Measurements from ENCODE around the gene SH3GL3. TPM values are rescaled to one million over a fixed set of nuclear protein-coding genes. Genes with fewer than 3 reads are reported as not detected.

Gene SH3GL3
- polyA plus RNA-seq, 2 of the 4 experiments (the other 2 are of a cell fraction), result 0.19 to 0.21 TPM

GRCh38 chr15:83503595-83504364 is 56.6 kb downstream of the SH3GL3 start:
- Histone ChIP-seq H3K4me1 (no peaks in the 10 kb centered on the region), H3K4me3 (no peak overlapping the region), H3K4me2 (no peak overlapping the region), H3K27ac (no peak overlapping the region), H3K9me3 (no peaks in the 10 kb centered on the region; the same call in 2 of the 3 replicates)
- ChIA-PET CTCF (interaction anchor here (2.1 kb wide), 1 partner anchor 65 kb away, joined by 6 read pairs; no protein-coding TSS in a partner anchor), POLR2A (no interaction called here)
- DNase-seq (ENCODE audit: low read depth in 1 of 2, low spot score in 1 of 2) (no peak), FAIRE-seq (peak; percentile 72), ATAC-seq (no peak)
- TF ChIP-seq MAFK (IDR thresholded peaks at IDR 0.05; ENCODE audit: partially characterized antibody) (peak; percentile 99), KDM5A (IDR thresholded peaks at IDR 0.05) (no peak)
- 29% methylated on average over 4 of the region's 4 CpGs for WGBS (ENCODE audit: missing lambda C conversion rate)

- Histone ChIP-seq H3K27ac (no peak overlapping the region), H3K4me2 (no peak overlapping the region), H3K4me1 (no peaks in the 10 kb centered on the region), H3K9me3 (no peaks in the 10 kb centered on the region; the same call in 2 of the 3 replicates), H3K4me3 (no peak overlapping the region)
- ATAC-seq (peak; percentile 43 to 66; a peak in 3 of 6 replicates), FAIRE-seq (no peak), DNase-seq (ENCODE audit: low read depth in 1 of 2, low spot score in 1 of 2) (no peak)
- 46% methylated on average over 4 of the region's 4 CpGs for WGBS (ENCODE audit: missing lambda C conversion rate)
- TF ChIP-seq POLR2AphosphoS2 (conservative IDR thresholded peaks at IDR 0.05; ENCODE audit: low read length) (no peak), ZFP36 (IDR thresholded peaks at IDR 0.05; ENCODE audit: borderline replicate concordance, partially characterized antibody) (no peak), JUNB (IDR thresholded peaks at IDR 0.05) (no peak), ZSCAN20 (CRISPR knock-in tag; IDR thresholded peaks at IDR 0.05) (no peak), NFE2L2 (conservative IDR thresholded peaks at IDR 0.05; ENCODE audit: low read length) (no peak), EHF (CRISPR knock-in tag; IDR thresholded peaks at IDR 0.05) (no peak), SMC3 (IDR thresholded peaks at IDR 0.05) (no peak), HOXA7 (CRISPR knock-in tag; IDR thresholded peaks at IDR 0.05) (no peak), EHMT2 (IDR thresholded peaks at IDR 0.05; ENCODE audit: low read depth) (no peak), FOSL2 (IDR thresholded peaks at IDR 0.05) (no peak), FOSL2 (CRISPR knock-in tag; IDR thresholded peaks at IDR 0.05) (no peak), RAD21 (conservative IDR thresholded peaks at IDR 0.05 in 1 of 2, IDR thresholded peaks at IDR 0.05 in 1 of 2) (no peak)
- ChIA-PET POLR2A (no interaction called here), CTCF (interaction anchor here (2.1 kb wide), 1 partner anchor 66 kb away, joined by 6 read pairs; no protein-coding TSS in a partner anchor)
These were observed 57.2 kb downstream of the SH3GL3 start for GRCh38 chr15:83504365-83504764.

- no peak for DNase-seq (ENCODE audit: low read depth in 1 of 2, low spot score in 1 of 2)
- WGBS (ENCODE audit: missing lambda C conversion rate), result 16% methylated on average over 4 of the region's 4 CpGs
- TF ChIP-seq HEYL (CRISPR knock-in tag; IDR thresholded peaks at IDR 0.05), result no peak
- no peak for TF ChIP-seq PBX3 (IDR thresholded peaks at IDR 0.05)
- TF ChIP-seq KDM1A (IDR thresholded peaks at IDR 0.05; ENCODE audit: low read depth), result no peak
- TF ChIP-seq NPAS2 (CRISPR knock-in tag; IDR thresholded peaks at IDR 0.05; ENCODE audit: borderline replicate concordance), result no peak
- TF ChIP-seq ATOH8 (CRISPR knock-in tag; IDR thresholded peaks at IDR 0.05; ENCODE audit: low read depth), result no peak
- no peak for TF ChIP-seq ZNF302 (CRISPR knock-in tag; IDR thresholded peaks at IDR 0.05)
- no peak for TF ChIP-seq HMGXB4 (CRISPR knock-in tag; IDR thresholded peaks at IDR 0.05; ENCODE audit: borderline replicate concordance)
- no peak for TF ChIP-seq CTCF (IDR thresholded peaks at IDR 0.05)
- no peak for TF ChIP-seq ESRRA (IDR thresholded peaks at IDR 0.05; ENCODE audit: borderline replicate concordance, low read length)
- TF ChIP-seq RARB (CRISPR knock-in tag; IDR thresholded peaks at IDR 0.05), result no peak
- TF ChIP-seq FOXS1 (CRISPR knock-in tag; IDR thresholded peaks at IDR 0.05), result no peak
- TF ChIP-seq HDAC2 (IDR thresholded peaks at IDR 0.05), result no peak
- TF ChIP-seq ZSCAN20 (CRISPR knock-in tag; IDR thresholded peaks at IDR 0.05), result no peak
- TF ChIP-seq NFE2L2 (conservative IDR thresholded peaks at IDR 0.05; ENCODE audit: low read length), result no peak
- TF ChIP-seq E2F6 (IDR thresholded peaks at IDR 0.05; ENCODE audit: borderline replicate concordance, low read depth), result no peak
- TF ChIP-seq JUNB (IDR thresholded peaks at IDR 0.05), result no peak
- TF ChIP-seq FOSB (CRISPR knock-in tag; IDR thresholded peaks at IDR 0.05), result no peak
- ATAC-seq, result no peak
- ChIA-PET POLR2A (no interaction called here), CTCF (interaction anchor here (1.1 to 1.4 kb wide), 2 partner anchors 55 to 71 kb away, joined by 3 to 4 read pairs; no protein-coding TSS in a partner anchor)
- Histone ChIP-seq H3K4me3 (no peak overlapping the region), H3K4me1 (no peaks in the 10 kb centered on the region), H3K9me3 (no peaks in the 10 kb centered on the region; the same call in 2 of the 3 replicates), H3K4me2 (no peak overlapping the region), H3K27ac (no peak overlapping the region)
- FAIRE-seq, result peak; percentile 51
These were observed 62.9 kb downstream of the SH3GL3 start for GRCh38 chr15:83510001-83510400.
